HepG2 (cell line): Measurements from ENCODE around the gene APLP1. TPM values are rescaled to one million over a fixed set of nuclear protein-coding genes. Genes with fewer than 3 reads are reported as not detected.
"Not testable (repeated sequence)": the region's sequence is repeated elsewhere in the genome, so short reads cannot be mapped to it uniquely, and the experiment has no call there.

Source experiments
- ATAC-seq: fragments of 200-7000 bp; cut with Tn5 transposase; 3 replicates; pipeline ENCODE4 v1.9.1; 2020; ENCODE audit warnings: mild to moderate bottlenecking, moderate library complexity
- BruUV-seq: library from RNA; stranded (reverse); fragments of 400-500 nt; replicated peaks from 2 replicates; lab custom pipeline; 2021; lab: Mats Ljungman, UMichigan
- CTCF ChIA-PET: fragments of 300-600 bp; formaldehyde crosslinking; extraction: SDS; loops from one replicate; lab custom pipeline; 2021; ENCODE audit warnings: low total read pairs, inconsistent platforms, low intra/inter-chr PET ratio; lab: Yijun Ruan, JAX
- POLR2A ChIA-PET: fragments of 350-600 bp; sonication (Branson Sonifier 250); formaldehyde crosslinking; loops from one replicate; lab custom pipeline; 2020; ENCODE audit warnings: antibody characterized with exemption, inconsistent platforms; lab: Yijun Ruan, JAX
- DNase-seq: peaks from one replicate; pipeline ENCODE4 v3.0.0-alpha.2; 2015; ENCODE audit warnings: low spot score
- FAIRE-seq: peaks from 3 replicates; lab custom pipeline; 2011; peaks lifted over from hg19 to GRCh38; lab: Jason Lieb, UNC
- H2AFZ ChIP-seq: one replicate; pipeline ENCODE4 v1.6.1; 2011; ENCODE audit warnings: low read length, inconsistent platforms
- H3K27ac ChIP-seq: fragments of 300-600 bp; 3 replicates; pipeline ENCODE4 v1.8.0; 2011; ENCODE audit warnings: mixed run types, mild to moderate bottlenecking, mixed read lengths, low read length, inconsistent platforms; ENCODE audit not compliant: insufficient read depth; ENCODE audit errors: extremely low read length
- H3K27me3 ChIP-seq, 2 experiments: fragments of 200-600 bp in 1 of 2; 2 replicates in 1 of 2; 3 replicates in 1 of 2; pipeline versions ENCODE4 v1.6.0 to v1.8.0; 2011; ENCODE audit warnings: low read length in 2 of 2, mild to moderate bottlenecking in 2 of 2, moderate library complexity in 2 of 2, inconsistent platforms in 1 of 2; ENCODE audit not compliant: insufficient read depth in 2 of 2, control insufficient read depth in 1 of 2
- H3K36me3 ChIP-seq, 2 experiments: fragments of 200-600 bp in 1 of 2; replicated peaks in 1 of 2; 2 replicates in 1 of 2; 3 replicates in 1 of 2; pipeline versions ENCODE4 v1.5.1 to v1.8.0; 2011; ENCODE audit warnings: low read length in 2 of 2, inconsistent platforms in 1 of 2; ENCODE audit not compliant: insufficient read depth in 2 of 2, control insufficient read depth in 1 of 2
- H3K4me1 ChIP-seq: 2 replicates; pipeline ENCODE4 v1.5.1; 2012; ENCODE audit warnings: low read length, inconsistent platforms; ENCODE audit not compliant: insufficient read depth
- H3K4me2 ChIP-seq: 2 replicates; pipeline ENCODE4 v1.6.0; 2011; ENCODE audit warnings: low read depth, low read length, inconsistent platforms
- H3K4me3 ChIP-seq, 3 experiments: fragments of 200-600 bp in 1 of 3; sonication (generic), shearing (Covaris generic) in 1 of 3; replicated peaks in 1 of 3; 2 replicates each; pipeline ENCODE4 v1.5.1; 2011 to 2016; ENCODE audit warnings: low read length in 3 of 3, inconsistent platforms in 2 of 3, low read depth in 2 of 3, mild to moderate bottlenecking in 2 of 3, control low read depth in 1 of 3, mixed read lengths in 1 of 3; ENCODE audit not compliant: insufficient read depth in 1 of 3
- H3K79me2 ChIP-seq: one replicate; pipeline ENCODE4 v1.6.1; 2011; ENCODE audit warnings: low read length, inconsistent platforms; ENCODE audit not compliant: insufficient read depth
- H3K9ac ChIP-seq: 2 replicates; pipeline ENCODE4 v1.6.0; 2011; ENCODE audit warnings: mild to moderate bottlenecking, low read depth, low read length, inconsistent platforms; ENCODE audit not compliant: insufficient read depth
- H3K9me3 ChIP-seq: 2 replicates; pipeline ENCODE4 v1.5.1; 2012; ENCODE audit warnings: mild to moderate bottlenecking, low read length
- H4K20me1 ChIP-seq: 2 replicates; pipeline ENCODE4 v1.6.0; 2011; ENCODE audit warnings: inconsistent platforms, mild to moderate bottlenecking, low read length, moderate library complexity; ENCODE audit not compliant: insufficient read depth
- AGO2 ChIP-seq: fragments of 200-400 bp; formaldehyde crosslinking; optimal IDR thresholded peaks from 2 replicates; pipeline ENCODE3; 2017; ENCODE audit warnings: mild to moderate bottlenecking, low read depth, low read length, moderate library complexity
- CCDC6 ChIP-seq: sonication (generic); formaldehyde crosslinking; IDR thresholded peaks from 2 replicates; pipeline ENCODE4 v1.8.1; 2022; ENCODE audit warnings: mild to moderate bottlenecking, missing genetic modification reagents, moderate library complexity
- DR1 ChIP-seq: sonication (generic); formaldehyde crosslinking; IDR thresholded peaks from 2 replicates; pipeline ENCODE4 v1.8.0; 2021; ENCODE audit warnings: mild to moderate bottlenecking, missing genetic modification reagents, inconsistent platforms
- TEAD3 ChIP-seq: optimal IDR thresholded peaks from 2 replicates; pipeline ENCODE3; 2016; ENCODE audit warnings: borderline replicate concordance
- TOPORS ChIP-seq: sonication (generic); formaldehyde crosslinking; IDR thresholded peaks from 2 replicates; pipeline ENCODE4 v1.8.0; 2023; ENCODE audit warnings: mild to moderate bottlenecking, missing genetic modification reagents
- ZSCAN12 ChIP-seq: sonication (generic); formaldehyde crosslinking; IDR thresholded peaks from 2 replicates; pipeline ENCODE4 v1.9.0; 2021; ENCODE audit warnings: mild to moderate bottlenecking, missing genetic modification reagents
- WGBS: methylation state at CpG from one replicate; pipeline ENCODE4 v1.1.6; 2017; ENCODE audit warnings: low lambda C conversion rate; 5-methylcytosine and 5-hydroxymethylcytosine counted together
- in situ Hi-C: cut with HindIII; loops from 2 replicates; pipeline ENCODE4 v1.10.0; 2017; ENCODE audit warnings: low pct_unique_long_range_greater_than_20kb; ENCODE audit not compliant: extremely low pct_ligation_motif_present
- intact Hi-C: fragments of 100-400 bp; cut with micrococcal nuclease; formaldehyde crosslinking; loops from one replicate; pipeline ENCODE4 v1.10.0; 2022; ENCODE audit not compliant: unreplicated experiment
- polyA plus RNA-seq, 8 experiments: library from polyadenylated mRNA; depleted of rRNA in 3 of 8; stranded (reverse) in 7 of 8; unstranded in 1 of 8; fragments of >200 nt; fragmentation: Illumina TruSeq in 4 of 8; extraction: Trizol in 4 of 8; gene quantifications; 2 replicates each; pipeline versions ENCODE4 v1.2.1 to v1.2.3, GENCODE V29; 2011 to 2016; ENCODE audit warnings: low read depth in 4 of 8, missing spikeins in 1 of 8, mixed read lengths in 1 of 8; ENCODE audit not compliant: insufficient read depth in 1 of 8
- total RNA-seq, 5 experiments: library from RNA; depleted of rRNA; stranded (reverse); fragments of >200 nt; fragmentation: Illumina TruSeq; extraction: Trizol; gene quantifications; 2 replicates each; pipeline ENCODE4 v1.2.3, GENCODE V29; 2016; ENCODE audit warnings: low read depth in 1 of 5
- TF ChIP-seq, protein P1 (sequence below): sonication (generic); formaldehyde crosslinking; IDR thresholded peaks from 2 replicates; pipeline ENCODE4 v1.9.0; 2021; ENCODE audit warnings: missing genetic modification reagents, borderline replicate concordance
- TF ChIP-seq, protein P2 (sequence below), 2 experiments: sonication (generic) in 1 of 2; formaldehyde crosslinking in 1 of 2; IDR thresholded peaks; 2 replicates each; pipeline versions ENCODE4 v1.4.0 to v1.6.1; 2016 to 2020; ENCODE audit warnings: borderline replicate concordance in 1 of 2, low read depth in 1 of 2, mild to moderate bottlenecking in 1 of 2, missing genetic modification reagents in 1 of 2
- TF ChIP-seq, protein P3 (sequence below): sonication (generic); formaldehyde crosslinking; IDR thresholded peaks from 2 replicates; pipeline ENCODE4 v1.8.0; 2022; ENCODE audit warnings: missing genetic modification reagents, low read depth, mild to moderate bottlenecking, borderline replicate concordance

APLP1 gene
- total and polyA plus RNA-seq, 2 of the 13 experiments (the other 11 are each of a cell fraction or from before 2014, with no cell fraction given), result 2.0 to 2.9 TPM

DNA sequence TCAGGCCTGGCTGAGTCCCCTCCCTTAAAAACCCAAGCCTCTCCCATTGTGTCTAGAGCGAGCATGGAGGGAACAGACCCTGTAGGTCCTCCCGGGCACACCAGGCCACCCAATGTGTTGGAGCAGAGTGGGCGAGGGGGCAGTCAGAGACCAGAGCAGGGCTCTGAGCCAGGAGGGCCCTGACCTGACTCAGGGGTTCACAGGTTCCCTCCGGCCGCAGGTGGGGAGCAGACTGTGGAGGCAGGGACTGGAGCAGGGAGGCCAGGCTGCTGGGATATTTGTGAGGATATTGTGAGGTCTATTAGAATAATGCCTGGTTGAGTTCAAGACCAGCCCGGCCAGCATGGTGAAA, 41.3 kb downstream of the APLP1 start (continued):
- TF ChIP-seq, protein P1, sequence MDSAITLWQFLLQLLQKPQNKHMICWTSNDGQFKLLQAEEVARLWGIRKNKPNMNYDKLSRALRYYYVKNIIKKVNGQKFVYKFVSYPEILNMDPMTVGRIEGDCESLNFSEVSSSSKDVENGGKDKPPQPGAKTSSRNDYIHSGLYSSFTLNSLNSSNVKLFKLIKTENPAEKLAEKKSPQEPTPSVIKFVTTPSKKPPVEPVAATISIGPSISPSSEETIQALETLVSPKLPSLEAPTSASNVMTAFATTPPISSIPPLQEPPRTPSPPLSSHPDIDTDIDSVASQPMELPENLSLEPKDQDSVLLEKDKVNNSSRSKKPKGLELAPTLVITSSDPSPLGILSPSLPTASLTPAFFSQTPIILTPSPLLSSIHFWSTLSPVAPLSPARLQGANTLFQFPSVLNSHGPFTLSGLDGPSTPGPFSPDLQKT, result no peak
- TF ChIP-seq AGO2 (no peak), TOPORS (CRISPR knock-in tag) (no peak), DR1 (CRISPR knock-in tag) (no peak), TEAD3 (CRISPR knock-in tag) (no peak), CCDC6 (no peak), ZSCAN12 (no peak)
- TF ChIP-seq, protein P2, sequence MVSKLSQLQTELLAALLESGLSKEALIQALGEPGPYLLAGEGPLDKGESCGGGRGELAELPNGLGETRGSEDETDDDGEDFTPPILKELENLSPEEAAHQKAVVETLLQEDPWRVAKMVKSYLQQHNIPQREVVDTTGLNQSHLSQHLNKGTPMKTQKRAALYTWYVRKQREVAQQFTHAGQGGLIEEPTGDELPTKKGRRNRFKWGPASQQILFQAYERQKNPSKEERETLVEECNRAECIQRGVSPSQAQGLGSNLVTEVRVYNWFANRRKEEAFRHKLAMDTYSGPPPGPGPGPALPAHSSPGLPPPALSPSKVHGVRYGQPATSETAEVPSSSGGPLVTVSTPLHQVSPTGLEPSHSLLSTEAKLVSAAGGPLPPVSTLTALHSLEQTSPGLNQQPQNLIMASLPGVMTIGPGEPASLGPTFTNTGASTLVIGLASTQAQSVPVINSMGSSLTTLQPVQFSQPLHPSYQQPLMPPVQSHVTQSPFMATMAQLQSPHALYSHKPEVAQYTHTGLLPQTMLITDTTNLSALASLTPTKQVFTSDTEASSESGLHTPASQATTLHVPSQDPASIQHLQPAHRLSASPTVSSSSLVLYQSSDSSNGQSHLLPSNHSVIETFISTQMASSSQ (IDR thresholded peaks at IDR 0.05; ENCODE audit: low read depth), result no peak
- TF ChIP-seq, protein P2 (CRISPR knock-in tag; IDR thresholded peaks at IDR 0.05; ENCODE audit: borderline replicate concordance), result no peak
- TF ChIP-seq, protein P3, sequence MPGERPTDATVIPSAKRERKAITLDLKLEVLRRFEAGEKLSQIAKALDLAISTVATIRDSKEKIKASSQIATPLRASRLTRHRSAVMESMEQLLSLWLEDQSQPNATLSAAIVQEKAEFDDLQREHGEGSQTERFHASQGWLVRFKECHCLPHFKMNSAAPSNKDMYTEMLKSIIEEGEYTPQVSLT, result no peak

DNA sequence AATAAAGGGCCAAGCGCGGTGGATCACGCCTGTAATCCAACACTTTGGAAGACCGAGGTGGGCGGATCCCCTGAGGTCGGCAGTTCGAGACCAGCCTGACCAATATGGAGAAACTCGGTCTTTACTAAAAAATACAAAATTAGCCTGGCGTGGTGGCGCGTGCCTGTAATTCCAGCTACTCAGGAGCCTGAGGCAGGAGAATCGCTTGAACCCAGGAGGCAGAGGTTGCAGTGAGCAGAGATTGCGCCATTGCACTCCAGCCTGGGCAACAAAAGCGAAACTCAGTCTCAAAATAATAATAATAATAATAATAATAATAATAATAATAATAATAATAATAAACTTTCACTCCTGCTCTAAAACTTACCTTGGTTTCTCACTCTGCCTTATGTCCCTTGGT, 42.0 kb downstream of the APLP1 start:
- FAIRE-seq, intact Hi-C loops, H3K27ac ChIP-seq, H3K4me2 ChIP-seq, H3K4me3 ChIP-seq, DNase-seq, in situ Hi-C loops, H3K79me2 ChIP-seq, H3K27me3 ChIP-seq, H3K9me3 ChIP-seq, H3K9ac ChIP-seq, BruUV-seq, H2AFZ ChIP-seq, ATAC-seq, CTCF ChIA-PET, H3K36me3 ChIP-seq, H4K20me1 ChIP-seq, POLR2A ChIA-PET: not testable (repeated sequence)
- 73% methylated on average over 14 of the region's 14 CpGs for WGBS
- H3K4me1 ChIP-seq, result peaks cover 15% of the 10 kb centered on the region; the same call in 1 of the 2 replicates
